Stimulated activated CD4-positive, alpha-beta T cell treated with anti-CD3 and anti-CD28 coated beads, TNF-alpha, amount 100 ng/mL, for 1 hour (primary cell): Measurements from ENCODE around the gene PRKCA.

Experiments
- DNase-seq, 3 donors: peaks; one replicate each; pipeline ENCODE4 v3.0.0-alpha.2; 2020; ENCODE audit warnings: low read depth in 3 of 3, low spot score in 1 of 3

Gene PRKCA

DNA sequence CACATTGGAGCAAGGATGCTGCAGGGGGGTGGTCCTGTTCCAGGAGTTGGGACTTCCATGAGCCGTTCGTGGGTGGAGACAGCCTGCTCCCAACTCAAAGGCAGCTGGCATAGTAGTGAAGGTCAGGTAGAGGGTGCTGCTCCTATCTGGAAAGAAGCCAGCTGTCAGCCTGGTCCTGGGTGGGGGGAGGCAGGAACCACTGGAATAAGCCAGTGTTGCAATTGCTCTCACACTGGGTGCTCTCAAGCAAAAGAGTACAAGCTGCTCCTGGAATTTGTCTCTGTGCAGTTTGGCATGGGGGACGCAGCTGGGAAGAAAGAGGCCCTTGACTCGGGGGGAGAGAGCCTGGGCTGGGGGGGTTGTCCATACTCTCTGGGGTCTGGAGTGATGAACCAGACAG is 541.2 kb downstream of the PRKCA start:
- DNase-seq = no peak

GRCh38 chr17:66847704-66848103 is 545.3 kb downstream of the PRKCA start:
- no peak for DNase-seq

DNA sequence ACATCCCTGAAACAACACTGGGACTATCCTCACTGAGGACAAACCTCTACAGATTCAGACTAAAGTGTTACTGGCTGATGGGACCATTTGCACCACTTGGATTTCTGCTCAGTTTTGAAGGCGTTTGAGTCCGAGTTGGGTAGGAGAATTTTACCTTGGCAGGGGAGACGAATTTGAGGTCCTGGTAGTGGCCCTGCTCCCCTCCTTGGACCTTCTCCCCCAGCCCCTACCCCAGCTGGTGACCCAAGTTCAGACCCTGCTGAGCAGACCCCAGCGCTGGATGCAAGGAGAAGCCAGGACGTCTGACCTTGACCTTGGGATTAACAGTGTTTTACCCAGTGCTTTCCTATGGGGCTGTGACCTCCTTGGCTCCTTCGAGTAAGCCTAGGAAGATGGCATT is 546.1 kb downstream of the PRKCA start:
- no peak for DNase-seq

DNA sequence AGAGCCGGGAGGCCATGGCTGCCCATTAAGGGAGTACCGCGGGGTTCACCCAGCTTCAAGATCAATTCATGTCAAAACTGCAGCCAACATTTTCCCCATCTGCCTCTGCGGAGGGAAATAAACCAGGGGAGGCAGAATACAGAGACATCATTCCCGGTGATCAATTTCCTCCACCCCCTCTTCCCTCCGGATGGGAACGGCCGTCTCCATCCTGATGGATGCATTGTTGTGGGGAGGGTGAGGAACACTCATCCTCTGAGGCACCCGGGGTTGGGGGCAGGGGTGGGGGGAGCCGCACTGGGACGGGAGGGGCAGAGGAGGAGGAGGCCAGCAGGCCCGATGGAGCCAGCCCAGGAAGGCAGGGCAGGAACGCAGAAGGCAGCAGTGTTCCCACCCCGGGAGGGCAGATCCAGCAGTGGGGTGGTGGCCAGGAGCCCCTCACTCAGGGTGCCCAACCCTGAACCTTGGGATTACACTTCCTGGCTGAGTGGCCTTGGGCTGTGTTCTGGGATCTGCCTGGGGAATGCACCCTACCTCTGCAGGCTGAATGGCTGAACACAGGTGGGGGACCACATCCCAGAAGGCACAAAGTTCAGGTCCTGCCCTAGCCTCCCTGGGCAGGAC is 546.7 kb downstream of the PRKCA start:
- DNase-seq = no peak

GRCh38 chr17:66849851-66850580 is 547.6 kb downstream of the PRKCA start:
- DNase-seq = no peak

GRCh38 chr17:66850692-66851091 is 548.3 kb downstream of the PRKCA start:
- DNase-seq = no peak

- DNase-seq = peak in 2 of 3 donors; percentile 3 to 7
These were observed 552.8 kb downstream of the PRKCA start for GRCh38 chr17:66855204-66855603.

DNA sequence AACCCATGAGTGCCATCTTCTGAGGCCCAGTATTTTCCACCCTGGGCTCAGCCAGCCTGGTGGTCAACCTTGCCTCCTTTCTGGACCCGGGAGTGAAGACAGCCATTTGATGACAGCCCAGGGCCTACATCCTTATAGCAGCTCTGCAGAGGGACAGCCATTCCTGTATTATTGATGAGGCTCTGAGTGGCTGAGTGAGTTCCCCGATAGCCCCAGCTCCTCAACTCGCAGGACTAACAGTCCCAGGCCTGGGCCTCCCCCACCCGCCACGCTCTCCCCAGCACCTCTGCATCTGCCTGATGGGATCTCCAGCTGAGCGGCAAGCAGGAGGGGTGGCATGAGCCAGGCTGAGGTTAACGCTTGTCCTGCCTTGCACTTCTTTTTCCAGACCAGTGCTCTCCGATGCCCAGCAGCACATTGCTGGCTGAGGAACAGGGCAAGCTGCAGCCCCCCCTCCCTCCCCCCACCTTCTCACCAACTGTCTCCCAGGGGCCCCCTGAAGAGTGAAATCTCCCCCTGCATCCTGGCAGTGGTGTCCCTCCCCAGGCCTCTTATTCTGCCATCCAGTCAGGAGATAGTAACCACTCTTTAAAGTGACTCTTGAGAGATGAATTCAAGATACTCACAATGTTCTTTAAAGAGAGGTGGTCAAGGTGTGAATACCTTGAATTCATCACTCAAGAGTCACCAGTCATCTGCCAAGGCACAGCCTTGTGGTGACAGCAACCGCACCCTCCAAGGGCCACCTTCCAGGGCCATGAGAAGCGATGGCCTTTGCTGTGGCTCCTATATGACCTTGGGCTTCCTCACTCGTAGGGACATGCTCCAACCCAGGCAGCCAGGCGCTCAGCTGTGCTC is 556.0 kb downstream of the PRKCA start:
- DNase-seq = no peak

GRCh38 chr17:66859353-66859752 is 556.9 kb downstream of the PRKCA start:
- DNase-seq = no peak

DNA sequence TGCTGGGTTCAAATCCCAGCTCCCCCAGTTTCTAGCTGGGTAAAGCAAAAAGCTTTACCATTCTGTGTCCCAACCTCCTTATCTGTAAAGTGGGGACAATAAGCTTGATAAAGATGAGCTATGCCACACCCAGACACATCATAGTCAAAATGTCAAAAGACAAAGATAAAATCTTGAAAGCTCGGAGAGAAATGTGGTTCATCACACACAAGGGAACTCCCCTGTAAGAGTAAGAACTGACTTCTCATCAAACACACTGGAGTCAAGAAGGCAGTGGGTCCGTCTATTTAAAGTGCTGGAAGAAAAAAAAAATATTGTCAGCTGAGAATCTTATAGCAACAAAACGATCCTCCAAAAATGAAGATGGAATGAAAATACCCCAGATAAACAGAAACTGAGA is 557.8 kb downstream of the PRKCA start:
- DNase-seq = no peak
